GM13977 (cell line): ENCODE results near the gene TMEM165.

Source experiments
- DNase-seq: peaks from one replicate; pipeline ENCODE4 v3.0.0; 2012; ENCODE audit warnings: low spot score
- in situ Hi-C: fragments of 300-500 bp; cut with MboI; formaldehyde crosslinking; loops from one replicate; pipeline ENCODE4 v1.12.0; 2022; ENCODE audit warnings: low sequenced_read_pairs, low pct_unique_long_range_greater_than_20kb, mixed read lengths, inconsistent platforms; ENCODE audit not compliant: unreplicated experiment
- TF ChIP-seq, protein P1 (sequence below): IDR thresholded peaks from 2 replicates; pipeline ENCODE4 v1.5.1; 2012; ENCODE audit warnings: mild to moderate bottlenecking, control low read depth; ENCODE audit not compliant: insufficient read depth; ENCODE audit errors: extremely low read depth, missing control alignments

The TMEM165 gene

GRCh38 chr4:55442541-55442940 lies 46.8 kb downstream of the TMEM165 start:
- TF ChIP-seq, protein P1, sequence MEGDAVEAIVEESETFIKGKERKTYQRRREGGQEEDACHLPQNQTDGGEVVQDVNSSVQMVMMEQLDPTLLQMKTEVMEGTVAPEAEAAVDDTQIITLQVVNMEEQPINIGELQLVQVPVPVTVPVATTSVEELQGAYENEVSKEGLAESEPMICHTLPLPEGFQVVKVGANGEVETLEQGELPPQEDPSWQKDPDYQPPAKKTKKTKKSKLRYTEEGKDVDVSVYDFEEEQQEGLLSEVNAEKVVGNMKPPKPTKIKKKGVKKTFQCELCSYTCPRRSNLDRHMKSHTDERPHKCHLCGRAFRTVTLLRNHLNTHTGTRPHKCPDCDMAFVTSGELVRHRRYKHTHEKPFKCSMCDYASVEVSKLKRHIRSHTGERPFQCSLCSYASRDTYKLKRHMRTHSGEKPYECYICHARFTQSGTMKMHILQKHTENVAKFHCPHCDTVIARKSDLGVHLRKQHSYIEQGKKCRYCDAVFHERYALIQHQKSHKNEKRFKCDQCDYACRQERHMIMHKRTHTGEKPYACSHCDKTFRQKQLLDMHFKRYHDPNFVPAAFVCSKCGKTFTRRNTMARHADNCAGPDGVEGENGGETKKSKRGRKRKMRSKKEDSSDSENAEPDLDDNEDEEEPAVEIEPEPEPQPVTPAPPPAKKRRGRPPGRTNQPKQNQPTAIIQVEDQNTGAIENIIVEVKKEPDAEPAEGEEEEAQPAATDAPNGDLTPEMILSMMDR, result no peak
- in situ Hi-C loops, result no loop called here
- DNase-seq, result no peak

- TF ChIP-seq, protein P1, result peak; percentile 37
- no peak for DNase-seq
- in situ Hi-C loops, result no loop called here
Measured at GRCh38 chr4:55444827-55445226, 49.1 kb downstream of the TMEM165 start.

- in situ Hi-C loops, result no loop called here
- TF ChIP-seq, protein P1, result no peak
- no peak for DNase-seq
Measured at GRCh38 chr4:55445921-55446577, 50.3 kb downstream of the TMEM165 start.

- in situ Hi-C loops, result no loop called here
- TF ChIP-seq, protein P1, result no peak
- DNase-seq, result no peak
Measured at GRCh38 chr4:55446578-55446922, 50.8 kb downstream of the TMEM165 start.

- in situ Hi-C loops, result no loop called here
- TF ChIP-seq, protein P1, result no peak
- DNase-seq, result no peak
Measured at GRCh38 chr4:55447108-55447708, 51.5 kb downstream of the TMEM165 start.

GRCh38 chr4:55447831-55448230 lies 52.1 kb downstream of the TMEM165 start:
- in situ Hi-C loops, result no loop called here
- no peak for DNase-seq
- TF ChIP-seq, protein P1, result no peak

DNA sequence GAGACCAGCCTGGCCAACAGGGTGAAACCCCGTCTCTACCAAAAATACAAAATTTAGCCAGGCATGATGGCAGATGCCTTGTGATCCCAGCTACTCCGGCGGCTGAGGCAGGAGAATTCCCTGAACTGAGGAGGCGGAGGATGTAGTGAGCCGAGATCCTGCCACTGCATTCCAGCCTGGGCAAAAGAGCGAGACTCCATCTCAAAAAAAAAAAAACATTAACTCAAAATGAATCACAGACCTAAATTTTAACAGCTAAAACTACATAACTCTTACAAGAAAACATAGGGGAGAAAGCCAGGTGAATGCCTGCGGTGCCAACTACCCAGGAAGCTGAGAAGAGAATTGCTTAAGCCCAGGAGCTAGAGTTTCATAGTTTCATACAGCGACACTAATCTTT lies 54.8 kb downstream of the TMEM165 start:
- no peak for DNase-seq
- TF ChIP-seq, protein P1, result no peak
- in situ Hi-C loops, result loop anchor here (25.0 kb wide), 1 partner anchor 287 kb away; no protein-coding TSS in a partner anchor
